Liver (tissue), 3 donors: Measurements from ENCODE around the gene ABL1.

Experiments used
- CTCF ChIP-seq: fragments of 150-350 bp; IDR thresholded peaks from 2 replicates; pipeline ENCODE4 v1.5.1; 2017; ENCODE audit warnings: improper control_type of control experiment, low read depth, low read length; ENCODE audit not compliant: missing input control
- GABPA ChIP-seq, 2 donors: IDR thresholded peaks in 1 of 2; conservative IDR thresholded peaks in 1 of 2; 2 replicates each; pipeline ENCODE4 v1.6.1; 2016; ENCODE audit warnings: antibody characterized with exemption in 2 of 2, mild to moderate bottlenecking in 1 of 2, moderate library complexity in 1 of 2
- HNF4A ChIP-seq, 2 donors: conservative IDR thresholded peaks; 2 replicates each; pipeline ENCODE4 v1.6.1; 2016; ENCODE audit warnings: antibody characterized with exemption in 2 of 2, mild to moderate bottlenecking in 2 of 2
- HNF4G ChIP-seq: IDR thresholded peaks from 2 replicates; pipeline ENCODE4 v1.6.1; 2016; ENCODE audit warnings: antibody characterized with exemption
- JUND ChIP-seq, 2 donors: IDR thresholded peaks; 2 replicates each; pipeline ENCODE4 v1.6.1; 2016; ENCODE audit warnings: antibody characterized with exemption in 2 of 2
- MAX ChIP-seq: IDR thresholded peaks from 2 replicates; pipeline ENCODE4 v1.6.1; 2016; ENCODE audit warnings: antibody characterized with exemption
- RAD21 ChIP-seq, 2 donors: IDR thresholded peaks; 2 replicates each; pipeline ENCODE4 v1.6.1; 2016; ENCODE audit warnings: antibody characterized with exemption in 2 of 2, mild to moderate bottlenecking in 2 of 2
- SP1 ChIP-seq: IDR thresholded peaks from 2 replicates; pipeline ENCODE4 v1.6.1; 2018; ENCODE audit warnings: antibody characterized with exemption, mild to moderate bottlenecking
- TAF1 ChIP-seq: conservative IDR thresholded peaks from 2 replicates; pipeline ENCODE4 v1.6.1; 2016; ENCODE audit warnings: antibody characterized with exemption, mild to moderate bottlenecking
- ZBTB33 ChIP-seq: IDR thresholded peaks from 2 replicates; pipeline ENCODE4 v1.6.1; 2016; ENCODE audit warnings: antibody characterized with exemption
- donor health status: healthy.
- donor health status: healthy.

GRCh38 chr9:130820135-130820738, 14.8 kb upstream of the ABL1 start:
- TF ChIP-seq CTCF (no peak), SP1 (no peak), MAX (no peak), RAD21 (IDR thresholded peaks at IDR 0.05) (no peak), HNF4G (no peak), ZBTB33 (no peak), JUND (IDR thresholded peaks at IDR 0.05) (no peak), GABPA (IDR thresholded peaks at IDR 0.05 in 1 of 2, conservative IDR thresholded peaks at IDR 0.05 in 1 of 2) (no peak), TAF1 (no peak), HNF4A (conservative IDR thresholded peaks at IDR 0.05) (no peak)
